GM23338 (cell line): ENCODE results near the gene FUT4.

ENCODE experiments used
- CTCF ChIP-seq, 2 experiments: fragments of 200-600 bp in 1 of 2; sonication (generic) in 1 of 2; conservative IDR thresholded peaks; 2 replicates each; pipeline versions ENCODE4 v1.5.1 to v1.6.1; 2016 to 2017; ENCODE audit warnings: antibody characterized with exemption in 2 of 2, low read depth in 2 of 2, mild to moderate bottlenecking in 2 of 2, moderate library complexity in 1 of 2
- EZH2phosphoT487 ChIP-seq: fragments of 200-600 bp; sonication (generic); IDR thresholded peaks from one replicate; pipeline ENCODE4 v1.8.1; 2018; ENCODE audit warnings: antibody characterized with exemption; ENCODE audit not compliant: unreplicated experiment
- POLR2AphosphoS5 ChIP-seq: IDR thresholded peaks from 2 replicates; pipeline ENCODE4 v1.6.1; 2016; ENCODE audit warnings: antibody characterized with exemption, low read depth
- REST ChIP-seq: IDR thresholded peaks from one replicate; pipeline ENCODE4 v1.6.1; 2018; ENCODE audit warnings: antibody characterized with exemption; ENCODE audit not compliant: unreplicated experiment
- STAT1 ChIP-seq: IDR thresholded peaks from one replicate; pipeline ENCODE4 v1.6.1; 2016; ENCODE audit warnings: antibody characterized with exemption; ENCODE audit not compliant: unreplicated experiment

GRCh38 chr11:94563848-94564467 lies 20.2 kb downstream of the FUT4 start:
- no peak for TF ChIP-seq EZH2phosphoT487
- no peak for TF ChIP-seq CTCF (conservative IDR thresholded peaks at IDR 0.05; ENCODE audit: low read depth in 2 of 2)
- TF ChIP-seq POLR2AphosphoS5 = no peak
- TF ChIP-seq REST = no peak
- TF ChIP-seq STAT1 = no peak
